ENCODE data around the gene GNAL.

GNAL gene

DNA sequence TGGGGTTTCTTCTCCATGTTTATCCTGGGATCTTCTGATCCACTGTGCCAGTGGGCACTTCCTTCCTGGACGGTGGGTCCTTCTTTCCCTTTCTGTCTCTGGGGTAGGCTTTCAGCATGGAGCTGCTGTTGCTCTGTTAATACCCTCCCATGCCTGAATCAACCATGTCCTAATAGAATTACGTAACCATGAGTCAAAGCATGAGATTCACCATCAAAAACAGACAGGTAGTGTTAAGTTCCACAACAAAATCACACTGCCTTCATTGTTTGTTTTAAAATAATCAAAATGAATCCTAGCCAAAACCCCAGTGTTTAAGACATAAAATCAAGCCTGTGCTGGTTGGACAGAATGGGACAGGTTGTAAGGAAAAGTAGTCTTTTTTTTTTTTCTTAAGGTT lies 37.5 kb downstream of the GNAL start:
- no peak for DNase-seq (ENCODE audit: low read depth)

DNA sequence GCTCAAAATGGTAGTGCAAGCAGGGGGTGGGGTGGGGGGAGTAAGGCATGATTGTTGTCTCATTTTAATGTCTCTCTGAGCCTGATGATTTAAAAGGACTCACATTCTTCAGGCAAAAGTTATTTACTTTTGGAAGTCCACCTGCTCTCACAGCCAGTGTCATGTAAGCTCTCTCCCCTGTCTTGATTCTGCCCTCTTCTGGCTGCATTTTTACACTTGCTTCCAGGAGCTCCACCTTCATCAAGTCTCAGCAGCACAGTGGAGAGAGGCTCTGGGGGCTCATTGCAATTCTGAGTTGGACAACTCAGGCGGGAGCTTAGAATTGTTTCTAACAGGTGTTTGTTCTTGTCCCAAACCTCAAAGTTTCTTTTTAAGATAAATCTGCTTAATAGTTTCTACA lies 39.2 kb downstream of the GNAL start:
- DNase-seq (ENCODE audit: low read depth) = no peak

DNA sequence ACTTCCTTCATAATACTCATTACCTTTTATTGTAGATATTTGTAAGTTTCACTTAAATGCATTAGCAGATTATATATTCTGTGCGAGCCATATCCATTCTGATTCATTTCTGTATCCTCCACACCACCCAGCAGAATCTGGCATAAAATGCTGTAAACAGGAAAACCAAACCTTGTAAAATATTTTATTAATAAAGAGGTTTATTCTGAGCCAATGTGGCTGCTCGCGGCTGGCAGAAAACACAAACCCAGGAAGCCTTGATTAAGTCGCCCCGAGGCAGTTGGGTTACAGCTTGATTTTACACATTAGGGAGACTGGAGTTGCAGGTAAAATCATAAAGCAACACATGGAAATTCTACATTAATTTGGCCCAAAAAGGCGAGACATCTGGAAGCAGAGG lies 40.5 kb downstream of the GNAL start:
- no peak for DNase-seq (ENCODE audit: low read depth)

DNA sequence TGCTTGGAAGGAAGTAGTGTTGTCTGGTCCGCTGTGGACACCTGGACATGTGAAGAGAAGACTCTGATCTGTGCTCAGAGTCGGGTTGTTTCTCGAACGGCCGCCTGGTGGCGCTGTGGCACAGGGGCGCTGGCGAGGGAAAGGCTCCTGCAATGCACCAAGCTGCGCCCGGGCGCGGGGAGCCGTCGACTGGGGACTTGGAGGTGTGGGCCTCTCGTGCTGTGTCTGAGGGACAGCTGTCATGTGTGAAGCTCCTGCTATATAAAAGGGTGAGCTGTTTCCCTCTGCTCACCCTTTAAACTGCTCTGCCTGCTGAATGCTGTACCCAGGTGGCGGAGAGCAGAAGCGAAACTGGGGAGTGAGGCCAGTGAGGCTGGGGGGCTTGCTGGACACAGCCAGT lies 44.0 kb downstream of the GNAL start:
- DNase-seq (ENCODE audit: low read depth) = peak; percentile 41

DNA sequence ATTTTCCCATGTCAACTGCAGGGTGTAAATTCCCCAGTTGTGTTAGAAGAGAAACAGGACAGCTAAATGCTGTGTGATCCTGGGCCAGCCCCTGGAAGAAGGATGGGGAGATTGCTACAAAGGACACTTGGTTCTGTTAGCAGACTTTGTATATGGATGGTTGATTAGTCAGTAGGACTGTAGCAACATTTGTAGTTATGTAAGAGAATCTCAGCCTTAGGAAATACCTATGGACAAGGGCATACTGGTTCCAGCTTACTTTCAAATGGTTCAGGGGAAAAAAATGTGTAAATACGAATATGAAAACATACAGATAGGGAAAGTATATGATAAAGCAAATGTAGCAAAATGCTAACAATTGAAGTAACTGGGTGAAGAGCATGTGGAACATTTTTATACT lies 47.6 kb downstream of the GNAL start:
- DNase-seq (ENCODE audit: low read depth) = no peak

DNA sequence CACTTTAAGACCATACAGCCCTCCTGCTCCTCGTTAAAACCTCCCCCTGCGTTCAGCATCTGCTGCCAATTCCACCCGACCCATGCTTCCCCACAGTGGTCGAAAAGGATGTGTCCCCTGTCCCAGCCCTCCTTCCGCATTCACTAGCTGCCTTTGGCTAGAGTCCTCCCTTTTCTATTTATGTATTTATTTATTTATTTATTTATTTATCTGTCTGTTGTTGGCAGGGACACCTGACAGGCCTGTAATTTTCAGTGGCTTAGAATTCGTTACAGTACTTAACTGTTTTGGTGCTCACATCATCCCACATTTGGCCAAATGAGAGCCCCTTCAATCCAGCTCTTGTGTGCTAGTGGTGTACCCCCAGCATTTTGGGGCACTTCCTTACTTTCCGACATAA lies 50.8 kb downstream of the GNAL start:
- no peak for DNase-seq (ENCODE audit: low read depth)

DNA sequence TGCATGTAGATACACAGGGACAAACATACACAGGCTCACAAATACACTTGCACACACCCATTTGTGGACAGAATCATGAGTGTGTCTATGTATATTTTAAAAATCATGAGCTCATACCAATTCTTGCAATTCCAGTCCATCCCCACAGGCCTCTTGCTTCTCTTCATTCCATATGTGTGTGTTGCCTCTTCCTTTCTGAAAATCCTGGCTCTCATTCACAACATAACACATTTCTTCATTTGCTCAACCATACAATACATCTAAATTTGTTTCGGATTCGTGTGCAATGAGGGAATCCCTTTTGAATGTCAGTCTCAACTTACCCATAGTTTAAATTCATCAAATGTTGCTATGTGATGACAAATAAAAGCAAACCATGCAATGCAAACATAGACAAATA lies 51.4 kb downstream of the GNAL start:
- no peak for DNase-seq (ENCODE audit: low read depth)

DNA sequence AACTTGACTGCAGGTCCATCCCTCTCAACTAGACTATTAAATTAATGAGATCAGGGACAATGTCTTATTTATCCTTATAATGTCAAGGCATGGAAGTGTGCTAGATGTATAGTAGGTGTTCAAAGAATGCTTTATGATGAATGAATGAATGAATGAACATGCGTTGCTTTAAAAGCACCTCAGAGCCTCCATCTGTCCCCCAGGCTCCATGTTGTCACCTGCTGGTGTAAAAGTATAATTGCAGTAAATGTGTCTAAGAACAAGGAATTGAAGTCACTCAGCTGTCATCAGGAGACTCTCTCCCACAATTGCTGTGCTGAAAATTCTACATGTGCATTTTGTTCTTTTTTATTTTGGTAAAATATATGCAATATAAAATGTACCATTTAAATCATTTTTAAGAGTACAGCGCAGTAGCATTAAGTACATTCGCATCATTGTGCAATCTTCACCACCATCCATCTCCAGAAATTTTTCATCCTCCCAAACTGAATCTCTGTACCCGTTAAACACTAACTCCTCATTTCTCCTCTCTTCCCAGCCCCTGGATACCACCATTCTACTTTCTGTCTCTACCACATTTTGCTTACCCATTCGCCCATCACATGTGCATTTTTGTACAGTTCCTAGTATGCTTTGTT lies 52.6 kb downstream of the GNAL start:
- no peak for DNase-seq (ENCODE audit: low read depth)

DNA sequence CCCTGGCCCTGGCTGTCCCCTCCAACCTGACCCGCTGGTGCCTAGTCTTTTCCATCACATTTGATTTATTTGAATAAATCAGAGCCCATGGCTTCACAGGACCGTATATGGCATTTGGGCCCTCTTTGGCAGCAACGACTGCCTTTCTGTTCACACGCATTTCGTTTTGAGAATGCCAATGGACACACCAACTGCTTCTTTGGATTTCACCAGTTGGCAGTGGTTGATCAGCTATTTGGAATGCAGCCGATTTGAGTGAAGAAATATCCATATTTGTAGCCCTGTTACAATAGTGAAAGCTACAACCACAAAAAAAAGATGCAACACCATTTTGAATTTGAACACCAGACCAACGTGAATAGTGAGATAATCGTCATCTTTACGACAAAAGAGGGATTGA lies 56.5 kb downstream of the GNAL start:
- no peak for DNase-seq (ENCODE audit: low read depth)

DNA sequence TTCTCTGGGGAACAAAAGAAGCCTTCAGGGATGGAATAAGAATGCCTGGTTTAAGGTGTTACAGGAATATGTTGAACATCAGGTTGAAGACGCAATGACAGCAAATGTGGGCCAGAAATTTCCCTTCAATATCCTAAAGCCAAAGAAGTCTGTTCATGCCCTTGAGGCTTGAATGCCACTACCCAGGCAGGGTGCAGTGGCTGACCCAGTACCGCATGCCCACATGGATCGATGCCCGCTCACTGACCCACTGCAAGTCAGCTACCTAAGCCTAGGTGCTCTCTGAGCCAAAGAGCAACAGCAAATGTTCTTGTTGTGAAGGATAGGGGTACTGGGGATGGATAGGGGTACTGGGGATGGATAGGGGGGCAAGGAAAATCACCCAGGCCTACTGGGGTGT lies 58.2 kb downstream of the GNAL start:
- no peak for DNase-seq (ENCODE audit: low read depth)

DNA sequence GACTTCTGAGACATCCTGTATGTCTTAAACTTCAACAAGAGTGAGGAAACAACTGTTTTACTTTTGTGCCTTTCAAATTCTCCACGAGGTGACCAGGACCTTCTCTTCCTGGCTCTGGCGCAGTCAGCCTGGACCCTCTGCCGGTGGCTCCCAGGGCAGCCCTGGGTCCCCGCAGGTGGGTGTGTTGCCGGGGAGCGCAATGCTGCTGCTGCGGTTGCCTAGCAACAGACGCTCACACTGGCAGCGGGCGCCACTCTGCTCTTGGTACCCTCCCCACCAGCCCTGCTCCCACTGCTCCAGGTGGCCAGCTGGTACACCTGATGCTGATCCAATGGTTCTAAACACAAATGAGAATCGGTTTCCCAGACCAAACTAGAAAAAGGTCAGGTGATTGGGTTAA lies 58.7 kb downstream of the GNAL start:
- DNase-seq (ENCODE audit: low read depth) = no peak

DNA sequence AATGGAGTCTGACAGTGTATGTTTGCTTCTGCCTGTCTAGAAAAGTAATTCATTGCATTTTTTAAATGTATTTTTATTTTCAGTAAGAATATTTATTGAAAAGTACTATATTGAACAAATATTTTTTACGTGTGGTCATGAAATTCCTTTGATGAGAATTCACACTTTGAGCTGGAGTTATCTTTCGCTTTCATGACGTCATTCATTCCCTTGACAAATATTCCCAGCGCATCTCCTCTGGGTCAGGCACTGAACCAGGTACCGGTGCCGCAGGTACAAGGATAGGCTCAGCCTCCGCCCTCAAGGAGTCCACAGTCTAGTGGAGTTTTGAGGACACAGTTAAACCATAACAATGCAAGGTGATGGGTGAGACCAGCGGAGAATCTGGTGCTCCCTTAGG lies 60.2 kb downstream of the GNAL start:
- DNase-seq (ENCODE audit: low read depth) = no peak

DNA sequence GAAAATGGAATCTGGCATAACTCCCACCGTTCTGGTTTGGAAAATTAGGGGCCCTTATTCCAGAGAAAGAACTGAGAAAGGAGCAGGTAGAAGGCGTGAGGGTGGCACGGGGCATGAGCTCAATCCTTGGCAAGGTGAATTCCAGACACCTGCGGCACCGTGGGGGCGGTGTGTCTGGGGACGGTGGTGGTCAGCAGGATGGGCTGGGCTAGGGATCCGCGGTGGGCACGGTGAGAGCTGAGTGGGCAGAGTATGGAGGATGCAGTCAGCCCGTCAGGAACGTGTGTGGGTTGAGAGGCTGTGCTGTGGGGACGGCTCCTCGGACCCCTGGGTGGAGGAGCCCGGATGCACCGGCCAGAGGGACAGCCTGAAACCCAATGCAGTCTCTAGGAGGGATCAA lies 61.1 kb downstream of the GNAL start:
- no peak for DNase-seq (ENCODE audit: low read depth)

DNA sequence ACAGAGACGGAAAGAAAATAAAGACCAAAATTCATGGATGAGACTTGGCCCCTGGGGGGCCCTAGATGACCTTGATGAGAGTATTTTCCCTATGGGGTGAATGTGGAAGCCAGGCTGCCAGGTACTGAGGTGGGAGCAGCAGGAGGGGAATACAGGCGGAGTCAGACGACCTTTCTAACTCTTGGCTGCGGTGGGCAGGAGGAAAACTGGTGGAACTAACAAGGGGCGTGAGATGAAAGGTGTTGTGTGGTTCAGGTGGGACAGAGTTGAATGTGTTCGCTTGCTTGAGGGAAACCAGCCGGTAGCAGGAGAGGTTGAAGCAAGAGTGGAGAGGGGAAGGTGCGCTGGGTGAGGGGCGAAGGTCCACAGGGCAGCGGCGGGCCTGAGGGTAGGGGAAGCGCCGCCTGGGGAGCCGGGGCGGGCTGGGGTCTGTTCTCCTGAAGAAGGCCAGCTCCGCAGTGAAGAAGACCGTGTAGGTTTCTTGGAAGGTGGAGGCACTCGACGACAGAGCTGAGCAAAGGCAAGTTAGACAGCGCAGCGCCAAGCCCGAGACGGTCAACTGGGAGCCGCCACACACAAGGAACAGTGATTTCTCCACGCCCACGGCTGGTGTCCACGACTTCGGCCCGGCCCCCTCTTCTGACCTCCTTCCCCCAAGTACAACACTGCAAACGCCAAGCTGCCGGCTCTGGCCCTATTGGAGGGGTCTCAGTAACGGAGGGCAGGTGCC lies 61.7 kb downstream of the GNAL start:
- DNase-seq (ENCODE audit: low read depth) = no peak

DNA sequence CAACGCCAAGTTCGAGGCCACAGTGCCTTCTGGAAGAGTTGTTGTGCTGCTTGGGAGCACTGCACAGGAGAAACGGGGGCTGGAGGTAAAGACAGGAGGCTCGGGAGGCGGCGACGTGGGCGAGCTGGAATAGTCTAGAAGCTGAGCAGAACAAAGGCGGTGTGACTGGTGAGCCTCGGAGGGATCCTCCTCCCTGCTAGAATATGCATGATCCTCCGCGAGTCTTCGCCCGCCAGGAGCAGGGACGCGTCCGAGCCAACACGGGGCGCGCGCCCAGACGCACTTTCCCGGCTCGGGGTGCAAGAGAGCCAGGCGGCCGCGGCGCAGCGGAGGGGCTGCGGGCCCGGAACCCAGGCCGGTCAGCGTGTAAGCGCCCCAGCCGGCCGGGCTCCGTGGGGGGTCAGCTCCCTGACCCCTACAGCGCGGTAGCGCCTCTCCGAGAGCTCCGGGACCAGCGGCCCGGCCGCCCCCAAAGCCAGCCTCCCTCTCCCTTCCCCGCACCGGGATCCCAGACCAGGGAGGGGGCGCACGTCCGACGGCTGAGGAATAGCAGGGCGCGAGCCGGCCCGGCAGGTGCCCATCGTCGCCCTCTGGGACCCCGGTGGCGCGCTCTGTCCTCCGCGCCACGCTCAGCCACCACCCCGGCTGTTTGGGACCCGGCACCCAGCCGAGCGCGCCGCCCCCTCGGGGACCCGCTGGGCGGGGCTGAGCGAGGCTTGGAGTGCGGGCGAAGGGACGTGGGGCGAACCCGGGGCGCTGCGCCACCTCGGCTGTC lies 62.5 kb downstream of the GNAL start:
- DNase-seq (ENCODE audit: low read depth) = no peak

DNA sequence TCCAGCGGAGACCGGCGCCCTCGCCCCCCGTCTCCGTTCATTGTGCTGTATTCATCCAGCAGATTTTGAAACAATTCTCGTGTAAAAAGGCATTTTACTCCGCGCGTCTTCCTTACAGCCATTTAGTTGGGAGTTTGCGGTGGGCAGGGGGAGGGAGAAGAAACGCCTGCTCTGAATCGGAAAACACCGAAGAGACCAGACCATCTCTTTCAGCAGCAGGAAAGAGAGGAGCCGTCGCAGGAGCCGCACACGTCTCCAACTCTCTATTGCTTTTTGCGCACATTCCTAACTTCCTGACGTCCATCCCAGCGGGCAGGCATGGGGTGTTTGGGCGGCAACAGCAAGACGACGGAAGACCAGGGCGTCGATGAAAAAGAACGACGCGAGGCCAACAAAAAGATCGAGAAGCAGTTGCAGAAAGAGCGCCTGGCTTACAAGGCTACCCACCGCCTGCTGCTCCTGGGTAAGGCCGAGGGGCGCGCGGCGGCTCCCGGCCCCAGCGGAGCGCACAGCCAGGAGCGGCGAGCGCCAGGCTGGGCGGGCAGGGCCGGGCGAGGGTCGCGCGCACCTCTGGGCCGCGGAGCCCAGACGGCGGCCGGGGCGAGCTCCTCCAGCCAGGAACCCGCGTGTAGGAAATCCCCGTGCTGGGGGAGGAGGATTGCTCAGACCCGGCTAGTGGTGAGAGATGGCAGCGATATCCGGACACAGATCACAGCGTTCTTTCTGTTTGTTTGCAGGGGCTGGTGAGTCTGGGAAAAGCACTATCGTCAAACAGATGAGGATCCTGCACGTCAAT lies 63.2 kb downstream of the GNAL start:
- no peak for DNase-seq (ENCODE audit: low read depth)

DNA sequence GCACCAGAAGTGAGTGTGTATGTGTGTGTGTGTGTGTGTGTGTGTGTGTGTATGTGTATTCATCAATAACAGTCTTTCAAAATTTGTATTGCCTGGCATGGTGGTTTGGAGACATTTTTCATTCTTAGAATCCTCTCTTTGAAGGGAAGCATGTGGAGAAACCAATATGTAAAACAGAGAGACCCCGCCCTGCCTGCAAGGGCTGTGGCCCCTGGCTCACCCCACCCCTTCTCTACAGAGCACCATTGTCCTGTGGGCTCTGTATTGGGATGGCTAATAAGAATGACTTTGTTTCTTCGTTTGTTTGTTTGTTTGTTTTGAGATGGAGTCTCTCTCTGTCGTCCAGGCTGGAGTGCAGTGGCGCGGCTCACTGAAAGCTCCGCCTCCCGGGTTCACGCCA lies 65.9 kb downstream of the GNAL start:
- DNase-seq (ENCODE audit: low read depth) = no peak

DNA sequence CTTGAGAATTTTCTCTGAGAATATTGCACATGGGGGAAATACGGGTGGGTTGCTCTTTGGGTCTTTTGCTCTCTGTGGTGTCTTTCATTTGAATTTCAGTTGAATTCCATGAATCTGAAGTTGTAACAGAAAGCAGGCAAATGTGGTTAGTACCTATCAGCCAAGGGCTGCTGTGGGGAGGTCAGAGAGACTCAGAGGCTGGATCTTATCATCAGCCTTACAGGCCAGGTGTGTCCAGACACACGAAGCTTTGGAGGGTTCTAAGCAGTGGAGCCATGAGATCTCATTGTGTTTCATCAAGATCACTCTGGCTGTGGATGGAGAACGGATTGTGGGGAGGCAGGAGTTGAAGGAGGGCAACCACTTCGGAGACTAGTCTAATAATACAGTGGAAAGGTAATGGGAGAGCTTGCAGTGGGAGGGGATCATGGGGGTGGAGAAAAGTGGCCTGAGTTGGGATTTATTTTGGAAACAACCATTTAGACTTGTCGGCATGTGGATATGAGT lies 68.1 kb downstream of the GNAL start:
- DNase-seq (ENCODE audit: low read depth) = no peak

DNA sequence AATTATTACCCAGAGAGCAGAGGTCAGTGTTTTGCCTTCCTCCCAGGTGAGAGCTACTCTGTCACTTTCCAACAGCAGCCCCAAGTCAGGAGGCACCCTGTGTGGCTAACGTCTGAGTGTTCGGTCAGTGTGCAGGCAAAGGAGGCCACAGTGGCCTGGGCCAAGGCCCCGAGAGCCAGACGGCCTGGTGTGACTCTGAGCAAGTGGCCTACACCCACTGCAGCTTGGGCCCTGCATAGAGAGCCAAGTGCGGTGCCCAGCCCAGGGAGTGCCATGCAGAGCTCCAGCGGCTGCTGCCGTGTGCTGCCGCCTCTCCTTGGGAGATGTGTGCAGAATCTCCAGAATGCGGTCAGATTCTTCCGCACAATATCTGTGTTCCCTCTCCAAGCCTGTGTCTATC lies 70.4 kb downstream of the GNAL start:
- DNase-seq (ENCODE audit: low read depth) = no peak

DNA sequence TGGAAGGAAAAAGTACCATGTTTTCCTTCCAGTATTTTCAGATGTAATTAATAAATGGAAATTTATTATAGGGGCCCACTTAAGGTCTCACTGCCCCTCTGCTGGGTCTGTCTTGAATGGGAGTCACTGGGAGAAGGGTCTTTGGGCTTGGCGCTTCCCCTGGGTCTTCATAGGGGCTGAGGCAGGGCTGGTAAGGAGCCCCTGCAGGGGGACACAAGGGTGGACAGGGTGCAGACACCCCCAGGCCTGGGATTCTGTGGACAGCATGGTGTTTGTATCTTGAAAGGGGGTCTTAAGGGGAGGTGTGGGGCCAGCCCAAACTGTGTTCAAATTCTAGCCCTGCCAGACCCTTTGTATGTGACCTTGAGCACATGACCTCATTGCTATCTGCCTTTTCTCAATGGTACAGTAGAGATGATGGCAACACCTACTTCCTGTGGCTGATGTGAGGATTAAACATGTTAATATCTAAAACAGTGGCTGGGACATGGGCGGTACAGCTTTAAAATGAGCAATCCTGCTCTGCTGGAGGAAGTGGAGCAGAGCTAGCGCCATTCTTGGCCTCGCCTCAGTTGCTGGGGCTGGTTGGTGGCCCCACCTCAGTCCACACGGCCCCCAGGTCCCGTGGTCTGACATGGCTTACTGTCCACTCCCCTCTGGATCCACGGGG lies 71.6 kb downstream of the GNAL start:
- DNase-seq (ENCODE audit: low read depth) = no peak

DNA sequence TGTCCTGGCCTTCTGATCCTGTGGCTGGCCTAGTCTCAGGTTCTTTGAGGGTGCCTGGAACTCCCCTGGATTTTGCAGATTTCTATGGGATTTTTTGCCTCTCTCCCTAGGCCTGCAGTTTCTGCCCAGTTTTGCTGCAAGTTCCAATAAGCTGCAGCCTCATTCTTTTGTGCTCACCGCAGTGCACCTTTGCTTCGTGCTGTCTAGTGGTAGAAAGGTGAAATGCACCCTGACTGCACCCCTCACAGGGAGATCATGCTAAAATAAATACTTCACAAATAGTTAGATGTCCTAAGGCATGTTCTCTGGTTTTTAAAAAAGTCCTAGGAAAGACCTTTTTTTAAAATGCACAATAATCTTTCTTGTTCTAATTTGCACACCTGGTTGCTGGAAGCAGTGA lies 72.5 kb downstream of the GNAL start:
- DNase-seq (ENCODE audit: low read depth) = no peak

DNA sequence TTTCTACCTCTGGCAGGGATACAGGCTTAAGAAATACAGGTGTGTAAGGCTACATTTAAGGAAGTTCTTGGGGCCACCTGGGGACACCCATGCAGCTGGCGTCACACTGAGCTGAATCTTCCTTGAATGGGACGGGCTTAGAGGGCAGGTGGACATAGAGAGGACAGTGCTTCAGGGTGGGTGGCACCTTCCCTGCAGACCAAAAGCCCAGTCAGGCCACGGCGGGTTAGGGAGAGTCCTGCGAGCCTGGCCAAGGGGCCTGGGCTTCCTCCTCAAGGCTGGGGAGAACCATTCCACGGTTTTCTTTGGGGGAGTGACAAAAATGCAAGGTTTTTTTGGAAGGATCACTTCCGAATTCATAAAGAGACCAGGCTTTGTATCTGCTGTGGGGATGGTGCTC lies 73.4 kb downstream of the GNAL start:
- DNase-seq (ENCODE audit: low read depth) = no peak

Measured in activated T-helper 1 cell treated with Interleukin-2 at 50 U/mL for 16 hours (primary cell).